Pulmonary artery endothelial cell (primary cell): ENCODE data around the gene LDLRAD4. TPM values are rescaled to one million over a fixed set of nuclear protein-coding genes. Genes with fewer than 3 reads are reported as not detected.
A peak's percentile ranks its signal among the peaks of the same experiment; 100 is the strongest.

Experiments used
- DNase-seq: peaks from one replicate; pipeline ENCODE4 v3.0.0-alpha.2; 2011; ENCODE audit warnings: low read depth, low spot score
- total RNA-seq: library from RNA; depleted of rRNA; stranded (reverse); fragments of >200 nt; gene quantifications from 2 replicates; pipeline ENCODE4 v1.2.3, GENCODE V29; 2014

The LDLRAD4 gene
- total RNA-seq, 1 donor from 2014 or later, result 1.5 TPM

DNA sequence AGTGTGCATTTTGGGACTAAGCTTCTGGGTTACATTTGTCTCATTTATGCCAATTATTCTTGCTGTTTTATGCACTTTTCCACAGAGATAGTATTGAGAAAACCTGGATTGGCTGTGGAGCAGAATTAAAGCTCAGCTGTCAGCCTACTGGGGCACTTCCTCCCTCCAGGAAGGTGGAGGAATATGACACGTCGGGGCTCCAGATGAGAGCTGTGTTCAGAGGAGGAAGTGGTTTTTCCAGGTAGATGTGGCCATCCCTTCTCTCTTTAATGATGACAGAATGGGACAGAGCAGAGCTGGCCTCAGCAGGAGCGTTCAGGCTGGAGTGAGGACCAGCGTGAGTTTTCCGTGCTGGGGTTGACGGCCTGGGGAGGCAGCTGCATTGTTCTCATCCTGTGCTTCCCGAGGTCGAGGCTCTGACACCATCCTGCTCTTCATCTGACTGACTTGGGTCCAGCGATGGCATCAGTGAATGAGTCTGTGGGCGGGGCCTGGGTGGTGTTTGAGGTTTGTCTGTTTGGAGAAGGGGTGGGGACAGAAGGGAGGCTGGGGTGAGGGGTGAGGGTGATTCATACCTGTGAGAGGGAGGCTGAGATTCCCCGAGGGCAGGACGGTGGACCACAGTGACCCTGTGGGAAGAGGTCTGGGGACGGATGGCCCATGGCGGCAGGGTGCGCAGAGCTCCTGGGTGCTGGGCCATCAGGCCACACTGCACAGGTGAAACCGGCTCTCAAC lies 207.0 kb downstream of the LDLRAD4 start:
- DNase-seq, result no peak

DNA sequence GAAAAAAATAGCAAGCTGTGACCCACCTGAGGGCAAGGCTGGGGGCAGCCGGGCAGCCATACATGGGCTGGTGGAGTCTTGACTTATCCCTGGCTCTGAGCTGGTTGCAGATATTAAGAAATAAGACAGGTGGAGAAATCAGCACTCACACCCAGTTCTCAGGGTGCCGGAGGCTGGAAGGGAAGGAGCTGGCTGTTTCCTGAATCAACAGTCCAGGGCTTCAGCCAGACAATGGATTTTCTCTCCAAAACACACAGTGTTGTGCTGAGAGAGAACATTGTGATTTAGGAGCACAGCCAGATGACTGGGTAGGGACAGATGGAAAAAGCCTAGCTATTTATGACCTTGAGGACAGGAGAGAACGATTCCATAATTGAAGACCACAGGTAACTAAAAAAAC lies 208.8 kb downstream of the LDLRAD4 start:
- DNase-seq, result peak; percentile 58

DNA sequence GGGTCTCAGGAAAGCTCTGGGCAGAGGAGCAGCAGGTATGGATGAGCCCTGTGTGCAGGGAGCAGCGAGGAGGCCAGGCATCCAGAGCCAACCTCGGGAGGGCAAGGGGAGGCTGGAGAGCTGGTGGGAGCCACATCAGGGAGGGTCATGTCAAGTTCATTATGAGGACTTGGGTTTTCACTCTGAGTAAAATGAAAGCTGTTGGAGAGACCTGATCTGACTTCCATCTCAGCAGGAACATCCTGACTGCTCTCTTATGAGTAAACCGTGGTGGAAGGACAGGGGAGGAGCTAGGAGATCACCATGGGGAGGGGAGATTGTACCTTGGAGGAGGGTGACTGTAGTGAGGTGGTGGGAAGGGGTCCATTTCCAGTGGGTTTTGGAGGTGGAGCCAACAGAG lies 209.8 kb downstream of the LDLRAD4 start:
- DNase-seq, result no peak

DNA sequence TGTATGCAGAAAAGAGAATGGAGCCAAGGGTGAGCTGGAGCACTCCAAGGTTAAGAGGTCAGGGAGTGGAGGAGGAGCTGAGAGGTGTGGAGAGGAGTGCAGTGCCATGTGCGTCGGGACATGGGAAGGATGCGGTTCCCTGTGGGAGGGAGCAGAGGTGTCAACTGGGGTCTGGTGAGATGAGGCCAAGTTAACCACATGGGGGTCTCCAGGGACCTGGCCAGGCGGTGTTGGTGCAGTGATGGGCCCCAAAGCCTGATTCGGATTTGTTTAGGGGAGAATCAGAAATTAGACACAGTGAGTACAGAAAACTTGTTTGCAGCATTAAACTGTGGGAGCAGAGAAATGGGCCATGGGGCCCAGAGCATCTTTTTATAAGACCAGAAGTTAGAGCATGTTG lies 210.5 kb downstream of the LDLRAD4 start:
- no peak for DNase-seq

DNA sequence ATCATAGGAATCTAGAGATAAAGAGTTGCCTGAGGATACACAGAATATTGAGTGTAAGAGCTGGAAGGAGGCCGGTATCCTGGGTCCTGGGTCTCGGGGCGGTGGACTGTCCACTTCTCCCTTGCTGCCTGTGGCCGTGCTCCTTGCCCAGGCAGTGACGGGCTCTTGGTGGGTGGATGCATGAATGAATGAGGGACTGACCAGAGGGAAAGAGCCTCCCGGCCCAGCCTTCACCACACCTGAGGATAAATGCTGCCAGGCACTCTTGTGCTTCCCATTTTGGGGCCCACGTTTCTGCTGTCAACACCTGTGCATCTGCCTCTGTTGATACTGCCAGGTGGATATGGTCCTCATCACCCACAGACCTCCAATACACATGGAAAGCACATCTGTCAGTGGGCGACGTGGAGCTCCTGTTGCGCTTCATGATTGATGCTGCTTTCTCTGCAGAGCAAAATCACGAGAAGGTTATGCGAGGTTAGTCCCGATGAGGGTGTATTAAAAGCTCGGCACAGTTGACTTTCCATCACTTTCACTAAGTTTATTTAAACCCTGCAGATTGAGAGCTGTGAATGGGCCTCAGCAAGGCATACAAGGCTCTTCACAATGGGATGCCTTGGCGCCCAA lies 211.4 kb downstream of the LDLRAD4 start:
- DNase-seq, result no peak

DNA sequence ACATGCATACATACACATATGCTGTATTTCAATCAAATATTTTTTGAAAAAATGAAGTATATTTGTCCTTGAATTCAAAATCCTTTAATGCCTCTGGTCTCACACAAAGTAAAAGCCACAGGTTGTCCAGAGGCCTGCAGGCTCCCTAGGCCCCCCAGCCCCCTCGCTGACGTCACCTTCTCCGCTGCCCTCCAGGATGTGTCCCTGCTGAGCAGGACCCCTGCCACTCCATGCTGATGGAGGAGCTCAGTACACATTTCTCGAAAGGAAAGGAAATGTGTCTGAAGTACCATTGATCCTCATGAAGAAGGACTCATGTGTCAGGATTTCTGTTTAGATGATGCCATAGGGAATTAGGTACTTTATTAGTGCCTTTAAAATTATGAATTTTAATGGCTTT lies 212.1 kb downstream of the LDLRAD4 start:
- DNase-seq, result no peak

DNA sequence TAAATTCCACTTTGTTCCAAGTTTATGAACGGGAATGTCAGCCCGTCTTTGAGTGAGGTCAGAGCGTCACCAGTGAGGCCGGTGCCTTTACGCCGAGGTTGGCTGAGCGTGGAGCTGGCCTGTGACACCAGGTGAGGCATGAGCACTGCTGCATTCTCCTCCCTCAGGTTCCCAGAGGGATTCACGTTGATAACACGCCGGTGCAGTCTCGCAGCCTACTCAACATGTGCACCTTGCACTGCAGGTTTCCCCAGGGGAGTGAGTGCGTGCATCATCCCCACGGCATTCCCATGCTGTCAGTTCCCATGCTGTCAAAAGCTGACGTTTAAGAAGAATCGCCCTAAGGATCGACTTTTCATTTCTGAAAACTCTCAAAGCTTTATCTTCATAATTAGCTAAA lies 213.3 kb downstream of the LDLRAD4 start:
- no peak for DNase-seq

DNA sequence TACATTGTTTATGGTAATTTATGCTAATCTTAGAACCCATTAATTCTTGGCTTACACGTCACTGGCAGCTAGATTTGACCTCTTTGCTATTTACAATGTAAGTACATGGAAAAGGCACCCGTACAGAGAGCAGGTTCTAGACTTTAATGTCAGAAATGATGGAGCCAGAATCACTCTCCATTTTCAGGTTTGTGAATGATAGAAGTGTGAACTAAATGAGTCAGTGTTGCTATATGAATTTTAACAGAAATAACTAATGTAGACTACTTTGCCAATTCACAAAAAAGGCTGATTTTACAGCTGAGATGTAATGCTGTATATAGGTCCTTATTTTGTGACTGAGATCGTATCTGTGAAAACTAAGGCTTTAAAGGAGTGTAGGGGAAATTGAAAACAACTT lies 214.6 kb downstream of the LDLRAD4 start:
- DNase-seq, result no peak

DNA sequence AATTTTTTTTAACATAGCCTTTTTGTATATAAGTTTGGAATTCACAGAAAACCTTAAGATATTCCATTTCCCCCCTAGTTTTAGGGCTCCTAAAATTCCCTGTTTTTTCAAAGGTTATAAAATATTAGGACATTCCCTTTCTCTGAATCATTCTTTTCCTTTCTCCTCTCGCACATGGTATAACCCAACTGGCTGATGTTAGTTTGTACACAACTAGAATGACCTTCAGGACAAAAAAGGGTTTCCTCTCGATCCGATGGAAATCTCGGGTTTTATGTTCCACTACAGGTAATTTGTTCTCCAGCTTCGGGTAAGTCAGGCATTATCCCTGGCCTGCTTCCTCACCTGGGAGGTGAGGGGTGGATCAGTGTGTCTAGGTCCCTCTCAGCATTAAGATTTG lies 215.1 kb downstream of the LDLRAD4 start:
- DNase-seq, result peak; percentile 17

DNA sequence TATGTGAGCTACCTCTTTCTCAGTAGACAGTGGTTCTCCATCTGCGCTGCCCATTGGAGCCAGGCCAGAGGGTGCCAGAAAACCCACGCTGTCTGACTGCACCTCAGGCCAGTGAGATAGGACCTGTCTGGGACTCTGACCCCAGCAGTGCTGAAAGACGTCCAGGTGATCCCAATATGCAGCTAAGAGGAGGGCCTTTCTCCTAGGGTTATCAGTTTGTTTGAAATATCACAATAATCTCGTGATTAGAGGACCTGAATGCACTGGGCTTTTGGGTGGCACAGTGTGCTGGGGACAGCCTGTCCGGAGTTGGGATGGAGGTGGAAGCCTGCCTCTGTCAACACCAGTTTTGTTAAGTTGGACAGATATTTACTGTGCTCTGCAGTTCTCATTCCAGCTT lies 216.3 kb downstream of the LDLRAD4 start:
- DNase-seq, result no peak

DNA sequence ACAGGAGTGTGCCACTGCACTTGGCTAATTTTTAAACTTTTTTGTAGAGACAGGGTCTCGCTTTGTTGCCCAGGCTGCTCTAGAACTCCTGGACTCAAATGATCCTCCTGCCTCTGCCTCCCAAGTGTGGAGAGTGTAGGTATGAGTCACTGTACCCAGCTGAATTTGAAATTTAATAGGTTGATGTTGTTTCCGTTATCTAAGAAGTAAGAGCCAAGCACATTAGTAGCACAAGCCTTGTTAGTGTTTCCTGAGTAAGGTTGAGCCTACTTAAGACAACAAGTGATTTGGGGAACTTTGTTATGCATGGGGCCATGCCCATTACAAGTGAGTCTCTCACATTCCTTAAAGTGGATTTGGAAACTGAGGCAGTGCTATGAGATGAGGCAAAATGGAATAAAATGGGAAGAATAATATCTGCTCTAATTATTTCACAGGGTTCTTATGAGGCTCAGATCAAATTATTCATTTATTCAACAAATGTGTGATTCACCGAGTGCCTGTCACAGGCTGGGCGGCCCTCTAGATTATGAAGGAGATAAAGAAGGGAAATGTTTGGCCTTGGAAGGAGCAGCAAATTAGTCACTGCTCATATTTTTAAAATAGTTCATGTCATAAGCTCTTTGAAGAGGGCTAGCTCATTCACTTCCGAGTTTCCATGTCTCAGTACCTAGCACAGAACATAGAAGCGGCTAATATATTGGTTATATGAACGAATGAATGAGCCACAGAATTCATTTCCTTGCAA lies 217.2 kb downstream of the LDLRAD4 start:
- DNase-seq, result peak; percentile 50

DNA sequence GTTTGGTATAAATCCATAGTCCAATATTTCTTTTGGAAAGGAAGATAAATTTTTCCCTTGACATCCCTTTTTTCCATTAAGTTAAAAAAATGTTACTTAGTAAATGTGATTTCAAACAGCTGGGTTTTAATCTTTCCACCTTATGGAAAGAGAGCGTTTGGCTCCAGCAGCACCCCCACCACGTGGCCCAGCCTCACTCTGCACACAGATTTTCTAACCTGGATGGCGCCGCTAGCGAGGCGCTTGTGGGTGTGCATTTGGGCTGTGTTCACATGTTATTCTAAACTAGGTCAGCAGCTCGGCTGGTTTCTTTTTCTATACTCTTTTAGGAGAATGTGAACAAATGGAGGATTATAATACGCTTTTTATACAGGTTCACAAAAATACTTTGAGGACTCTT lies 218.0 kb downstream of the LDLRAD4 start:
- no peak for DNase-seq

DNA sequence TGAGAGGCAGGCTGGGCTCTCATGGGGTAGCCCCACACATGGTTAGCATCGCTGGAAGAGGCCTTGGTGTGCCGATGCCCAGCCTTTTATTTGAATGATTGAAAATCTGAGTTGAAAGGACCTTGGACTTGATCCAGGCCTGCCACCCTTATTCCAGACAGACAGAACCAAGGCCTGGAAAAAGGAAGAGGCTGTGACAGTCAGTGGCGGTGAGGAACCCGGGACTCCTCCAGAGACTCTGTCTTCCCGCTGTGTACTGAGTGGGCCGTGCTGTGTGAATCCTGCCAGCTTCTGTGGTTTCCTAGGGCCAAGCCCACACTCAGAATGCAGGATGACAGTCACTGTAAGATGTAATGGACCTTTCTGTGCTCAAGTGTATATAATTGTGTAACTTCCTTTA lies 218.5 kb downstream of the LDLRAD4 start:
- DNase-seq, result no peak

DNA sequence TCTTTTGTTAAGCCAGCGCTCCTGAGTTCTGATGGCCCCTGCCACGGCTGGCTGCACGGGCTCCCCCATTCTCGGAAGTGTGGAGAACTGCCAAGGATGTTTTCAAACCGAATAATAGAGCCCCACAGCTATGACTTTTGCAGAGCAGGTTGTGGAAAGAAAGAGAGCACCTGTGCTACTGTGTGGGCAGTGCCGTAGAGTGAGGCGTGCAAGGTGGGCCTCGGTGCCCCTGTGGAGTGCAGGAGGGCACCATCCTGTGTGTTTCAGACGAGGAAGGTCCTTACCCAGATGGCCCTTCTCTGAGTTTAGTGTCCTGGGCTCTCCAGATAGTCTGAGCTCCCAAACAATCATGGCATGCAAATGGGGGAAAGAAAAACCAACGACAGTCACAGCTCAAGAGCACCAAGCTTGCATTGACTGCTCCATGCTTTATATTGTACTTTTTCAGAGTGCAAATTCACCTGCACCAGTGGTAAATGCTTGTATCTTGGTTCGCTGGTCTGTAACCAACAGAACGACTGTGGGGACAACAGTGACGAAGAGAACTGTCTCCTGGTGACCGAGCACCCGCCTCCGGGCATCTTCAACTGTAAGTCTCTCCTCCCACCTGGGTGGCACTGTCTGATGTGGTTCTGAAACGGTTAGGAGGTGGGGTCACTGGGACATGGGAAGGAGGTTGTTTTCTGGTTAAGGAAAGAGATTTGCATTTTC lies 219.4 kb downstream of the LDLRAD4 start:
- DNase-seq, result no peak

DNA sequence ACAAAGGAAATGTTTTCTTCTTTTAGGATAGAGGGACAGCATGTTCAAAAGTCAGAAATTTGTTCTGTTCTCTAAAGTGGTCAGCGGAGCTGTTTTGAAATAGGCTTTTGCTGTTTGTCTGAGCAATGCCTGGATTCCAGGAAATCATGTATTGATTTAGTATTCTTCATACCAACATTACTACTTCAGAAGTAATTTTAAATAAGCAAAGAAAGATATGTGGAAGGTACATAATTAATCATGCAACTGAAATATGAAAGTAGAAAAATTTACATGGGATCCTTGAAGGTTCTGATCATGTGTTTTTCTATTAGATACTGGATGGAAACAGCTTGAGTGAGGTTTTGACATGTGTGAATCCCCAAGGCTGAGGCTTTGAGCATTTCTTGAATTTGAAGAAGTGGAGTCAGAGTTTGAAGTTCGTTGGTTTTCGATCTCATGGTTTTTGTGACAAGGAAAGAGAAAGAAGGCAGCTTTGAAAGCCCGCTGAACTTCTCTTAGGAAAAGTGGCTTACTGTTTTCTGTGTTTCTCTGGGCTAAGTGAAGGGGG lies 220.0 kb downstream of the LDLRAD4 start:
- no peak for DNase-seq

DNA sequence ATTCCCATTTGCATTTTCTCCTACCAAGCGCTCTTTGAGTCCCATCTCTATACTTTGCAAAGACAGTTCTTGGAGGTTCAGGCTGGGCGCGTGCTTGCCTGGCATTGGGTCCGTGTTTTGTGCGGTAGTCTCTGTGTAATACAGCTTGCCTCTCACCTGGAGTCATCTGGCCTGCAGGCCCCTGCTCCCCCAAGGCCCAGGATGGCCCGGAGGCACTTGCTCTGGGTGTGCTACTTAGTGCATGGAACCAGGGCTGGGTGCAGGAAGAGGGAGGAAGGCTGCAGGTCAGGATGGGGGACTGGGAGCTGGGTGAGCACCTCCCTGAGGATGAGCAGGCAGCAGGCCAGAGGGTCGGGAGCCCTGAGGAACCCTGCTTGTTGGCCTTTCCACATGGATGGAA lies 220.9 kb downstream of the LDLRAD4 start:
- DNase-seq, result no peak

DNA sequence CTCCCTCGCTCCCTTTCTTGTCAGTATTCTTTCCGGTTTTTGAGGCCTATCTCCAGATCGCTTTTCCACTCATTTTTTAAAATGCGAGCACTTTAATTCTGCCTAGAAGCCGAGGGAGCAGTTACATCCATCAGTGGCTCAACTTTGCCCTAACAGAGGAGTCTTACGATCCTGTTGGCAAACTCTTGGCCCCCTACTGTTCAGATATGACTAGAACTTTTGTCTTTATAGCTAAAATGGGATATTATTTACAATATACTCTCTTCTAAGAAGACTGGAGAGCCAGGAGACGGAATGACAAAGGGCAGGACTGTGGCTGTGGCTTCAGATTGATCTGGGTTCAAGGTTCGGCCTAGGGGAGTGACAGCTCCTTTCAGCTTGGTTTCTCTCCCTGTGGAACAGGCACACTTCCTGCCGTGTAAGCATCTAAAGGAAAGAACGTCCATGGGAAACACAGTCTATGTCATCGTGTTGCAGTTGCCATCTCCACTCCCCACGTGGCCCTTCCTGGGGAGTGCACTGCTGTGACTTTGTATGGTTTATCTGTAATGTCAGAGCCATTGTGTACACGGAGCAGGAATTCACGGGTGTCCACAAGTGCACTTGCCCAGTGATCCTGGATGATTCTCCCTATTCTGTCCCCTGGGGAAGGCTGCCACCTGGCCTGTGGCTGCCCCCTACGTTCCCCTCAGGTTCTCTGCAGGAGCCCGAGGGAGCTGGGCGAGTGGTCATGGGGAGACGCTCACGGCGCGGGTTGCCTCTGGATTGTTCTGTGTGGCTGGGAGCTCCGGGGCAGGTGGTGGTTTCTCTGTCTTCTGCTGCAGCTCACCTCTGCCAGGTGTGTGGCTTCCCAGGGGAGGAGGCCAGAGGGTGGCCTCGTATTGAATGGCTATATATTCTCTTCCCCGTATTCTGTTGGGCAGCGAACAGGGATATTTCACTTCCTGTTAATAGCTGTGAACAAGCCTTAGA lies 222.0 kb downstream of the LDLRAD4 start:
- DNase-seq, result no peak

DNA sequence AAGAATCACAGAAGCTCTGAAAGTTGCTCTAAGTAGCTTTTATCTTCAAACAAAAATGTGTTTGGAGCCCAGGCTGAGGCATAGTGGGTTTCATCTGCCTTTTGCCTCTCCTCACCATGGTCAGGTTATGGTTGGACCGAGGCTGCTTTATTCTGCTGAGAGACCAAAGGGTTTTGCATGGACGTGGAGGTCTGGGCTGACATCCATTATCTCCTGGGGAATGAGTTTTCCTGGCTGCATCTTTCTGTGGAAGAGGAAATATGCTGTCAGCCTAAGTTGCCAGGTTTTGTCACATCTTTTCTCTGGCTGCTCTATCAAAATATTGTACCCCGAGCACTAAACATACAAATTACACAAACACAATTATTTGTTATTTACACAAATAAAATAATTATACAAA lies 223.2 kb downstream of the LDLRAD4 start:
- no peak for DNase-seq

DNA sequence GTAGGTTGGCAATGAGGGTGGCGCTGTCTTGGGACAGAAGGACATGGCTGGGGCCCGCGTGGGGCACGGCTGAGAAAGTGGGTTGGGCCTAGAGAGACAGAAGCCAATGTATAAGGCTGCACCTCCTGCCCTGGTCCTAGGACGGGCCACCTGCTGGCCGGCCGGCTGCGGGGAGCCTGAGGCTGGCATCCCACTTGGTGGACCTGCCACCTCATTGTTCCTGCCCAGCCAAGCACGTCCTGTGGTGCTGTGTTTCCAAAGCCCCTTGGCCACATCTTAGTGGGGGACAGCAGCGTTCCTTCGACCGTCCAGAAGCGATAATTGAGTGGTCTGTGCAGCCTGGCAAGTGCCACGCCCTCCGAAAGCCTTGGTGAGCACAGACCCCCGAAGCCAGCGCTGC lies 223.9 kb downstream of the LDLRAD4 start:
- DNase-seq, result no peak

DNA sequence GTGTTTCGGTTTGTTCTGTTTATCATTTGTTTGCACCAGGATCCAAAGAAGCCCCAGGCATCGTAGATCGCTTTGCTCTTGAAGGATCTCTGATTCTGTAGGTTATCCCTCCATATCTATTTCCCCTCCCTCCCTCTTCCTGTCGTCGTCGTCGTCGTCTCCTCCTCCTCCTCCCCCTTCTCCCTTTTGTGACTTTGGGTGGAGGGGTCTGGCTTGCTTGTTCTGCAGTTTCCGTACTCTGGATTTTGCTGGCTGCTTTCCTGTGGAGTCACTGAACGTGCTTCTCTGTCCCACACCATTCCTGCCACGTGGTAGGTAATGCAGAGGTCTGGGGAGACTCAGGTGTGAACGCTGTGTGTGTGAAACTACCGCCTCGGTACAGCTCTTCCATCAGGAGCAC lies 225.0 kb downstream of the LDLRAD4 start:
- DNase-seq, result no peak
